NT2/D1 (cell line): Measurements from ENCODE around the gene FBXL22.

Experiments
- SUZ12 ChIP-seq: IDR thresholded peaks from 2 replicates; pipeline ENCODE4 v1.6.1; 2011; ENCODE audit not compliant: insufficient read length, insufficient read depth; ENCODE audit errors: extremely low read depth
- YY1 ChIP-seq: IDR thresholded peaks from 2 replicates; pipeline ENCODE4 v1.6.1; 2011; ENCODE audit not compliant: insufficient read length, insufficient read depth
- ZNF274 ChIP-seq: IDR thresholded peaks from 2 replicates; pipeline ENCODE4 v1.6.1; 2011; ENCODE audit warnings: mild to moderate bottlenecking, low read depth, low read length

GRCh38 chr15:63597038-63597790 lies at the start of gene FBXL22:
- TF ChIP-seq YY1, result no peak
- no peak for TF ChIP-seq ZNF274
- TF ChIP-seq SUZ12, result no peak
